Colonic mucosa (tissue), 4 donors: ENCODE measurements around the gene TSPAN11. TPM values are rescaled to one million over a fixed set of nuclear protein-coding genes. Genes with fewer than 3 reads are reported as not detected.
"Not testable (repeated sequence)": the region's sequence is repeated elsewhere in the genome, so short reads cannot be mapped to it uniquely, and the experiment has no call there.

Experiments
- DNase-seq: peaks from one replicate; pipeline ENCODE4 v3.0.0-alpha.2; 2020
- H3K27ac ChIP-seq: fragments of 200-600 bp; one replicate; pipeline ENCODE4 v1.8.0; 2021
- H3K27me3 ChIP-seq: fragments of 200-600 bp; one replicate; pipeline ENCODE4 v1.8.0; 2021
- H3K36me3 ChIP-seq: fragments of 200-600 bp; one replicate; pipeline ENCODE4 v1.8.0; 2021
- H3K4me1 ChIP-seq: fragments of 200-600 bp; one replicate; pipeline ENCODE4 v1.8.0; 2021; ENCODE audit warnings: mild to moderate bottlenecking
- H3K4me3 ChIP-seq: fragments of 200-600 bp; one replicate; pipeline ENCODE4 v1.8.0; 2021
- H3K9ac ChIP-seq, 2 donors: one replicate each; pipeline ENCODE4 v1.7.0; 2013; ENCODE audit warnings: control low read depth in 2 of 2, low read depth in 2 of 2, low read length in 2 of 2
- H3K9me3 ChIP-seq: fragments of 200-600 bp; one replicate; pipeline ENCODE4 v1.8.0; 2021
- intact Hi-C: fragments of 100-400 bp; cut with DNase I; formaldehyde crosslinking; loops from one replicate; pipeline ENCODE4 v1.14.1; 2022
- total RNA-seq, 2 donors: library from RNA; stranded (reverse); fragmentation: NEBNext Ultra II Directional in 1 of 2; extraction: Animal tissue kit (Norgen Biotek cat#: 25700) in 1 of 2; gene quantifications; one replicate each; pipeline ENCODE4 v1.2.1, GENCODE V29; 2021
- TF ChIP-seq, protein P1 (sequence below): fragments of 200-600 bp; IDR thresholded peaks from one replicate; pipeline ENCODE4 v1.8.0; 2022; ENCODE audit warnings: antibody characterized with exemption, mild to moderate bottlenecking
- donor health status: healthy.
- donor health status: DM: no; HTN: no; CAD: no.
- donor health status: DM: no; HTN: no; CAD: no.

Gene TSPAN11
- total RNA-seq, 2 donors from 2014 or later = 1.3 to 8.2 TPM

DNA sequence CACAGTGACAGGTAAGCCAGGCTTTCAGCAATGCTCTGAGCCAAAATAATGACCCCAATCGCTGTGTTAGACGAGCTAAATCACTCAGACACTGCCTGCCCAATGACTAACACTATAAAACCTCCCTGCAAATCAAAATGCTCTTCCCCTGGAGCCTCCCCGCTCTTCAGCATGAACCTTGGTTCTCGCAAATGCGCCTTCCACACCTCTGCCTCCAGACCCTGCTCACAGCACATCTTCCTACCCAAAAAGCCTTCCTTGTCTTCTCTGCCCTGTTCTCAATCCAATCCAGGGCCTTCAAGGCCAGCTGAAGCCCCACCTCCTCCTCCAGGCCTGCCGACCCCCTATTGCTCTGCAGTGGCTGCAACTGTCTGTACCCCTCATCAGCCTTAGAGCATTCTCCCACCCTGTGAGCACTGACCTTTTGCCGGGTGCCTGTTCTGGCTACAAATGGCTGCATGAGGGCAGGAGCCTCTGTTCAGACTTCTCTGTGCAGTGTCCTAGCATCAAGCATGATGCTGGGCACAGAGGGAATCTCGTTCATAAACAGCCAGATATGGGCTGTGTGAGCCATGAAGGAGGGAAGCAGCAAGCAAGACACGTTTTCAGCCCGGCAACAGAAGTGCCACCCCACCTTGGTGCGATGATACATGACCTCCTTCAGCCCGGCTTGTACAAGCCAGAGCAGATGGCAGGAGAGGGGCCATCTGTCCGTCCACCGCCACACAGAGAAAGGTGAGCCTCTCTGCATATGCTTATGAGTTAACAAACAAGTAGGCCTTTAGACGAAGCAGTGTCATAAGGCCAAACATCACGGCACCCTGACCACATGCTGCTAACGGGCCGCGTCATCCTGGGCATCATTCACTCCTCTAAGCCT is 82.7 kb downstream of the TSPAN11 start:
- no peaks in the 10 kb centered on the region for H3K9me3 ChIP-seq
- H3K36me3 ChIP-seq = no peaks in the 10 kb centered on the region
- H3K27me3 ChIP-seq = no peaks in the 10 kb centered on the region
- no peak overlapping the region for H3K27ac ChIP-seq
- DNase-seq = no peak
- no peaks in the 10 kb centered on the region for H3K4me1 ChIP-seq
- no peak overlapping the region for H3K4me3 ChIP-seq
- intact Hi-C loops = no loop called here
- TF ChIP-seq, protein P1, sequence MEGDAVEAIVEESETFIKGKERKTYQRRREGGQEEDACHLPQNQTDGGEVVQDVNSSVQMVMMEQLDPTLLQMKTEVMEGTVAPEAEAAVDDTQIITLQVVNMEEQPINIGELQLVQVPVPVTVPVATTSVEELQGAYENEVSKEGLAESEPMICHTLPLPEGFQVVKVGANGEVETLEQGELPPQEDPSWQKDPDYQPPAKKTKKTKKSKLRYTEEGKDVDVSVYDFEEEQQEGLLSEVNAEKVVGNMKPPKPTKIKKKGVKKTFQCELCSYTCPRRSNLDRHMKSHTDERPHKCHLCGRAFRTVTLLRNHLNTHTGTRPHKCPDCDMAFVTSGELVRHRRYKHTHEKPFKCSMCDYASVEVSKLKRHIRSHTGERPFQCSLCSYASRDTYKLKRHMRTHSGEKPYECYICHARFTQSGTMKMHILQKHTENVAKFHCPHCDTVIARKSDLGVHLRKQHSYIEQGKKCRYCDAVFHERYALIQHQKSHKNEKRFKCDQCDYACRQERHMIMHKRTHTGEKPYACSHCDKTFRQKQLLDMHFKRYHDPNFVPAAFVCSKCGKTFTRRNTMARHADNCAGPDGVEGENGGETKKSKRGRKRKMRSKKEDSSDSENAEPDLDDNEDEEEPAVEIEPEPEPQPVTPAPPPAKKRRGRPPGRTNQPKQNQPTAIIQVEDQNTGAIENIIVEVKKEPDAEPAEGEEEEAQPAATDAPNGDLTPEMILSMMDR = no peak
- H3K9ac ChIP-seq = no peak overlapping the region

DNA sequence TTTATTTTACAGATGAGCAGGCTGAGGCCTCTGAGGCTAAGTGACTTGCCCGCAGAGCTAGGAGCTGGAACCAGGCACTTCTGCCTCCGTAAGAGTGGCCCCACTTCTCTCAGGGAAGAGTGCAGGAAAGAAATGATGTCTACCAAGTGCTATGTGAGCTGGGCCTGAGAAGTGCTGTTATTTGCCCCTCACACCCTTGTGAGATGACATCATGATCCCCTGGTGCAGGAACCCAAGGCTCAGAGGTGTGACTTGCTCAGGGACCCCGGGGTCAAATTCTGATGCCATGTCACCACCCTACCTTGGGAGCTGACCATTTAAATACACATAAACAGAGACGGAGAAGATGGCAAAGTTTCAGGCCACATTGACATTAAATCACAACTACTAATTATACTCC is 83.4 kb downstream of the TSPAN11 start:
- Histone ChIP-seq H3K9me3 (no peaks in the 10 kb centered on the region), H3K9ac (no peak overlapping the region), H3K27me3 (no peaks in the 10 kb centered on the region), H3K27ac (no peak overlapping the region), H3K36me3 (no peaks in the 10 kb centered on the region), H3K4me3 (no peak overlapping the region), H3K4me1 (no peaks in the 10 kb centered on the region)
- TF ChIP-seq, protein P1 = no peak
- intact Hi-C loops = no loop called here
- DNase-seq = no peak

DNA sequence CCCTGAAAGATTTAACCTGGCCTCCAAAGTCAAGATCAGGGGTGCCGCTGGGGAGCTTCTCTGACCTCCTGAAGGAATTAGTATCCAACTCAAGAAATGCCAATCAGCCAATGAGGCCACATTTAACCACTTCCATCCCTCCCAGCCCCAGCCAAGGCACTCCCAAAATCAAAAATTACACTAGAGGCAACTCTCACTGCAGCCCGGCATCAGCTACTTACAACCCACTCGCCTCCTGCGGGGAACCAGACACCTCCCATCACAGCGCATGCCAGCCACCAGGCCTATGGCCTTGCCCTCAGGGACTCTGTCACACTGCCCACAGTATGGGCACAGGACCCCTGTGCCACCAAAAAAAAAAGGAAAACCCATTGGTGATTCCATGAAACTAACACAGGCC is 84.8 kb downstream of the TSPAN11 start:
- DNase-seq = no peak
- Histone ChIP-seq H3K4me1 (no peaks in the 10 kb centered on the region), H3K36me3 (no peaks in the 10 kb centered on the region), H3K27ac (no peak overlapping the region), H3K4me3 (no peak overlapping the region), H3K9ac (no peak overlapping the region), H3K9me3 (no peaks in the 10 kb centered on the region), H3K27me3 (no peaks in the 10 kb centered on the region)
- intact Hi-C loops = no loop called here
- TF ChIP-seq, protein P1 = no peak

DNA sequence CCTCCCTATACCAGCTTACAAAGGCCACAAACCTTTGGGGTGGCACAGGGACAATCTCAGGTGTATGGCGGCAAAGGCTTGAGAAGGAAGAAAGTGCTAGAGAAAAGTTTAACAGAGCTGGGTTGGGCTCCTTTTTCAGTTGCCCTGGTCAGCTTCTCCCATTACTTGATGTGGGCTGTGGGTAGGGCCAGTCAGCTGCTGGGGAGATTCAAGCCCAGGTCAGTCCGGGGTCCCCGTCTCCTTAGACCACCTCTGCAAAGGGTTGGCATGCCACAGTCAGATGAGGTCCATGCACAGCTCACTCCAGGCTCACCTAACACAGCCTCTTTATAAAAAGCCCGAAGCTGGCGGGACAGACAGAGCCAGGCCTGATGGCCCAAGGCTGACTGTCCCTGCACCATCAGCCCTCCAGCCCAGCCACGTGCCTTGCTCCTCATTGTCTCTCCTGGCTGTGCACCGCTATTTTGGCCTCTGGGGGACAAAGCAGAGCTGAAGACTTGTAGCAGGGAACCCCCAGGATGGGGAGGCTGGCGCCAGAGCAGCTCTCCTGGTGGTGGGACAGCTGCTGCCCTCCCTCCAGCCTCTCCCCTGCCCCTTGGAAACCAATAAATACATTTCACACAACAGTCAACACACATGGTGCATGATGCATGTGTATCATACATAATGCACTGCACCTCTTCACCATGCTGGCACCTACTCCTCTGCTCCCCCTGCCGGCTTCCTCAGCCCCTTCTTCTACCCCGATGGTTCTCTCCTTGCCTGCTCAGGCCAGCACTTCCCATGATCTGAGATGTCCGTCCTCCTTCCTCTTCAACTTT is 85.4 kb downstream of the TSPAN11 start:
- TF ChIP-seq, protein P1 = no peak
- H3K4me3 ChIP-seq = no peak overlapping the region
- H3K9ac ChIP-seq = no peak overlapping the region
- H3K27me3 ChIP-seq = no peaks in the 10 kb centered on the region
- H3K4me1 ChIP-seq = no peaks in the 10 kb centered on the region
- no peak for DNase-seq
- intact Hi-C loops = no loop called here
- no peaks in the 10 kb centered on the region for H3K36me3 ChIP-seq
- no peaks in the 10 kb centered on the region for H3K9me3 ChIP-seq
- H3K27ac ChIP-seq = no peak overlapping the region

DNA sequence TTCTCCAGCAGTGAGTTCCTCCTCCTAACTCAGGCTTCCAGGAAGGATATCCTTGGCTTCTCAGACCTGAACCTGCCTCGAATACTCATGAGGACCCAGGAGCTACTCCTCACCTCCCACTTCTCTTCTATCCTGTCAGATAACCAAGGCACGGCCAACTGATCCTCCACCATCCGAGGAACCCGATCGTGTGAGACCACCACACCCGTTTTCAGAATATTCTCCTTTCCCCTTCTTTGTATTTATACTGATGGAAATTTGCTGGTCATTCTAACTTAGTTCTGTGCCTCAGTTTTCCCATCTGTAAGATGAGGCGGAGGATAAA is 86.0 kb downstream of the TSPAN11 start:
- H3K36me3 ChIP-seq, intact Hi-C loops, H3K9me3 ChIP-seq, H3K9ac ChIP-seq, H3K27ac ChIP-seq, DNase-seq, H3K4me3 ChIP-seq, H3K4me1 ChIP-seq, H3K27me3 ChIP-seq: not testable (repeated sequence)

DNA sequence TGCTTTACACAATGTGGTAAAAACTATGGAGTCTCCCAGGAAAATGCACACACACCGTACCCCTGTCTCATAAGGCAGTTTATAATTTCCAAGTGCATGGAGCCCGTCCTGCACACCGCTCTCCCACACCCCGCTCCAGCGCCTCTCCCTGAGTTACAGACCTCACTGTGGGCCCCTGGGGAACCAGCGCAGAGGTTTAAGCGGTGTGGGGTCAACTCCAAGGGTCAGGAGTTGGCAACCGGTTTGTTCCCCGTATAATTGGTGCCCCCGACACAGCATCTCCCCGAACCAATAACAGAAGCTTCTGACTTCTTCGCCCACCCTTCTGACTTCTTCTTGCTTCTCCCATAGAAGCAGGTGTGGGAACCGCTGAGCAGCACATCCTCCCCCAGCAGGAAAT is 88.7 kb downstream of the TSPAN11 start:
- DNase-seq = no peak
- Histone ChIP-seq H3K27me3 (no peaks in the 10 kb centered on the region), H3K4me1 (no peaks in the 10 kb centered on the region), H3K27ac (no peak overlapping the region), H3K36me3 (no peaks in the 10 kb centered on the region), H3K4me3 (no peak overlapping the region), H3K9me3 (no peaks in the 10 kb centered on the region), H3K9ac (no peak overlapping the region)
- TF ChIP-seq, protein P1 = no peak
- intact Hi-C loops = no loop called here
